Measurements from ENCODE around the gene OLFML2B. TPM values are rescaled to one million over a fixed set of nuclear protein-coding genes. Genes with fewer than 3 reads are reported as not detected.

Gene OLFML2B
- total RNA-seq, 4 donors from 2014 or later, result 1.1 to 7.7 (median 4.7) TPM

DNA sequence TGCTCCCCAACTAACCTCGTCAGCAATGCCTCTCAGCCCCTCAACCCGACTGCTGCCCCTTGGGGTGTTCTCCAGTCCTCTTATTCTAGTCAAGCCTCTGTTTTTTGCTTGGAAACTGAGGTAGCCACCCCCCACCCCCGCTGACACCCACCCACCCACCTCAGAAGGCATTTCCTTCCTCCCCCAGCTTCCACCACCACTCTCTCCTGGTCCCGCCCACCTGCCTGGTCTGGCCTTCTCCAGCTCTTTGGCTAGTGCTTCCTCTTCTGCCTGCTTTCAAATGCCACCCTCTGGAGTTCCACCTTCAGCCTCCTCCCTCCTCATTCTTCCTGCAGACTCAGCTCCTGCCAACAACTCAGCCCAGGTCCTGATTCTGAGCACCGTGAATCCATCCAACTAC, 35.3 kb downstream of the OLFML2B start:
- Histone ChIP-seq H3K4me3 (no peak overlapping the region), H3K36me3 (peaks cover 0 to 6% of the 10 kb centered on the region in 2 donors), H3K27ac (no peak overlapping the region), H3K27me3 (no peaks in the 10 kb centered on the region), H3K4me1 (peaks cover 0 to 15% (median 0%) of the 10 kb centered on the region in 3 donors), H3K9me3 (peaks cover 0 to 24% (median 0%) of the 10 kb centered on the region in 3 donors)
- no peak for TF ChIP-seq EP300 (IDR thresholded peaks at IDR 0.05)
- ATAC-seq, result no peak
- WGBS, 2 donors (ENCODE audit: low coverage in 1 of 2), result 43 to 69% methylated on average over 2 to 4 of the region's 5 CpGs

DNA sequence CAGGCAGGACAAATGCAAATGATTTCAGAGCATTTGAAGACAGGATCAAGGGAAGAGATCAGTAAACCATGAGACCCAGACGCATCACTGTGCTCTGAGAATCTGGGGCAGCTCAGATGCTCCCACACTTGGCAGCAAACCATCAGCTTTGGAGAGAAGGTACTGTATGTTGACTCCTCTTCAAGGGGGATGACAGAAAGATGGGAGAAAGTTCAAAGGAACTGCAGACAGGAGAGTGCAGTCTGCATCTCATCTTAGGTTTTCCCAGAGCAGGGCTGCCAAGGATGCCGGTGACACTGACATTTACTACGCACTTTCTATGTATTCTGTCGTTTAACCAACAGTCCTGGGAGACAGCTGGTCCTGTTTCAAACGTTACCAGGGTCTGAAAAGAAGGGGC, 35.8 kb downstream of the OLFML2B start:
- no peak for TF ChIP-seq POLR2A (IDR thresholded peaks at IDR 0.05)
- TF ChIP-seq POLR2AphosphoS5 (IDR thresholded peaks at IDR 0.05), result no peak
- TF ChIP-seq CTCF (IDR thresholded peaks at IDR 0.05), result no peak
- no peak for TF ChIP-seq EP300 (IDR thresholded peaks at IDR 0.05)
- Histone ChIP-seq H3K27ac (no peak overlapping the region), H3K9me3 (peaks cover 0 to 24% (median 0%) of the 10 kb centered on the region in 3 donors), H3K27me3 (no peaks in the 10 kb centered on the region), H3K36me3 (peaks cover 0 to 3% of the 10 kb centered on the region in 2 donors), H3K4me1 (peaks cover 0 to 15% (median 0%) of the 10 kb centered on the region in 3 donors), H3K4me3 (no peak overlapping the region)
- WGBS, 2 donors (ENCODE audit: low coverage in 1 of 2), result 27 to 80% methylated on average over 1 to 2 of the region's 5 CpGs
- ATAC-seq, result no peak

DNA sequence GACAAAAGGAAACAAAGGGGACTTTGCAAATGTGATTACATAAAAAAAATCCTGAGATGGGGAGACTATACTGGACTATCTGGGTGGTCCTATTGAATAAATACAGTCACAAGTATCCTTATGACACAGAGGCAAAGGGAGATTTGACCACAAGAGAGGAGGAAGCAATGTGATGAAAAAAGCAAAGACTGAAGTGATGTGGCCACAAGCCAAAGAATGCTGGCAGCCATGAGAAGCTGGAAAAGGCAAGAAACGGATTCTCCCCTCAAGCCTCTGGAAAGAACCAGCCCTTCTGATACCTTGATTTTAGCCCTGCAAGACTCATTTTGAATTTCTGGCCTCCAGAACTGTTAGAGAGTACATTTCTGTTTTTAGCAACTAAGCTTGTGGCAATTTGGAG, 36.4 kb downstream of the OLFML2B start:
- Histone ChIP-seq H3K9me3 (peaks cover 0 to 24% (median 0%) of the 10 kb centered on the region in 3 donors), H3K4me3 (no peak overlapping the region), H3K36me3 (peaks cover 0 to 3% of the 10 kb centered on the region in 2 donors), H3K27ac (no peak overlapping the region), H3K4me1 (peaks cover 0 to 15% (median 0%) of the 10 kb centered on the region in 3 donors), H3K27me3 (no peaks in the 10 kb centered on the region)
- ATAC-seq, result no peak
- 71% methylated on average over 1 of the region's 1 CpG; no CpG with 5 or more reads in 1 of the 2 donors for WGBS, 2 donors (ENCODE audit: low coverage in 1 of 2)
- TF ChIP-seq CTCF (IDR thresholded peaks at IDR 0.05) (no peak), POLR2A (IDR thresholded peaks at IDR 0.05) (no peak), EP300 (IDR thresholded peaks at IDR 0.05) (no peak), POLR2AphosphoS5 (IDR thresholded peaks at IDR 0.05) (no peak)

- H3K4me3 ChIP-seq, result no peak overlapping the region
- no peak for TF ChIP-seq CTCF (IDR thresholded peaks at IDR 0.05)
- no peak for TF ChIP-seq EP300 (IDR thresholded peaks at IDR 0.05)
- TF ChIP-seq POLR2AphosphoS5 (IDR thresholded peaks at IDR 0.05), result no peak
- no peak for TF ChIP-seq POLR2A (IDR thresholded peaks at IDR 0.05)
- H3K4me1 ChIP-seq, result peaks cover 0 to 15% (median 0%) of the 10 kb centered on the region in 3 donors
- peaks cover 0 to 21% (median 0%) of the 10 kb centered on the region in 3 donors for H3K9me3 ChIP-seq
- ATAC-seq, result no peak
- H3K36me3 ChIP-seq, result peaks cover 0 to 3% of the 10 kb centered on the region in 2 donors
- no CpG with 5 or more reads among the region's 4 CpGs for WGBS, 2 donors (ENCODE audit: low coverage in 1 of 2)
- no peak overlapping the region for H3K27ac ChIP-seq
- H3K27me3 ChIP-seq, result no peaks in the 10 kb centered on the region
Observed at GRCh38 chr1:161986328-161986727, 37.3 kb downstream of the OLFML2B start.

DNA sequence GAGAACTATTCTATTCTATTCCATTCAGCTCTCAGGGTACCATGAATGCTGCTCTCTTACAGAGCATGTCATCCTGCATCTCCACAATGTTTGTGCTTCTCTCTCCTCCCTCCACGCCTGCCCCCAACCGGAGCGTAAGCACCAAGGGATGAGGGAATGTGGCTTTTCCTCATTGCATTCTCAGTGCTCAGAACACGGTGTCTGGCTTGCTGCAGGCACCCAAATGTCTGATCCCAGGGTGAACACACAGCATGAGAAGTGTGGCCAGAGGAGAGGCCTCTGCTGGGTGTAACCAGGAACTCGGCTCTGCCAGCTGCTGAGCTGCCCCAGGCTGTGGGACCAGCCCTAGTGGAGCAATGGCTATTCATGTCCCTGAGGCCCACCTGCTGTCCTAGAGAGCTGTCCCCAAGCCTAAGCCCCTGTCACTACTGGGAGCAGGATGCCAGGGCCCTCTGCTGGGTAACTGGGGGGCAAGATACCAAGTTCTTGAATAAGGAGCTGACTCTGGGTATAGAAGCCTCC, 38.3 kb downstream of the OLFML2B start:
- TF ChIP-seq CTCF (IDR thresholded peaks at IDR 0.05) (no peak), EP300 (IDR thresholded peaks at IDR 0.05) (no peak)
- H3K4me3 ChIP-seq, result no peak overlapping the region
- H3K9me3 ChIP-seq, result peaks cover 0 to 18% (median 0%) of the 10 kb centered on the region in 3 donors
- H3K36me3 ChIP-seq, result no peaks in the 10 kb centered on the region
- no peak overlapping the region for H3K27ac ChIP-seq
- no peaks in the 10 kb centered on the region for H3K27me3 ChIP-seq
- peaks cover 0 to 15% (median 0%) of the 10 kb centered on the region in 3 donors for H3K4me1 ChIP-seq
- ATAC-seq, result no peak
- 60% methylated on average over 2 of the region's 5 CpGs; no CpG with 5 or more reads in 1 of the 2 donors for WGBS, 2 donors (ENCODE audit: low coverage in 1 of 2)
